OCI-LY1 (cell line): ENCODE results near the gene CCL13.

Experiments used
- H2AFZ ChIP-seq: fragments of 200-600 bp; sonication (generic), shearing (Covaris generic); 2 replicates; pipeline ENCODE4 v1.6.0; 2014; ENCODE audit warnings: antibody characterized with exemption, mild to moderate bottlenecking, low read length
- H3F3A ChIP-seq: fragments of 200-600 bp; sonication (generic), shearing (Covaris generic); 2 replicates; pipeline ENCODE4 v1.6.0; 2014; ENCODE audit warnings: mild to moderate bottlenecking, antibody characterized with exemption, low read length, moderate library complexity; ENCODE audit not compliant: insufficient read depth
- H3K27ac ChIP-seq: fragments of 200-600 bp; sonication (generic); 2 replicates; pipeline ENCODE4 v1.5.1; 2014; ENCODE audit warnings: low read length, mixed run types, mild to moderate bottlenecking, low read depth; ENCODE audit not compliant: poor library complexity, severe bottlenecking
- H3K27me3 ChIP-seq: fragments of 200-600 bp; sonication (generic); 2 replicates; pipeline ENCODE4 v1.6.0; 2014; ENCODE audit warnings: antibody characterized with exemption, mild to moderate bottlenecking, low read length, moderate library complexity; ENCODE audit not compliant: insufficient read depth
- H3K36me3 ChIP-seq: fragments of 200-600 bp; sonication (generic); 2 replicates; pipeline ENCODE4 v1.6.1; 2014; ENCODE audit warnings: mild to moderate bottlenecking, antibody characterized with exemption, low read length, moderate library complexity, mixed read lengths; ENCODE audit not compliant: insufficient read depth
- H3K4me1 ChIP-seq: fragments of 200-600 bp; sonication (generic); 2 replicates; pipeline ENCODE4 v1.5.1; 2014; ENCODE audit warnings: mild to moderate bottlenecking, low read length, moderate library complexity; ENCODE audit not compliant: insufficient read depth, severe bottlenecking
- H3K4me2 ChIP-seq: fragments of 200-600 bp; sonication (generic), shearing (Covaris generic); 2 replicates; pipeline ENCODE4 v1.6.1; 2014; ENCODE audit warnings: low read length
- H3K4me3 ChIP-seq: fragments of 200-600 bp; sonication (generic); 2 replicates; pipeline ENCODE4 v1.5.1; 2014; ENCODE audit warnings: low read length, low read depth, mild to moderate bottlenecking, mixed read lengths; ENCODE audit not compliant: poor library complexity, severe bottlenecking
- H3K79me2 ChIP-seq: fragments of 200-600 bp; shearing (Covaris generic); 2 replicates; pipeline ENCODE4 v1.6.1; 2016; ENCODE audit warnings: mixed run types, low read length, mixed read lengths; ENCODE audit not compliant: insufficient read depth
- H3K9ac ChIP-seq: fragments of 200-600 bp; sonication (generic), shearing (Covaris generic); 2 replicates; pipeline ENCODE4 v1.6.1; 2014; ENCODE audit warnings: mild to moderate bottlenecking, low read length, mixed read lengths
- H3K9me2 ChIP-seq: fragments of 200-600 bp; sonication (generic), shearing (Covaris generic); 2 replicates; pipeline ENCODE4 v1.6.1; 2014; ENCODE audit warnings: low read depth, mild to moderate bottlenecking, low read length, mixed read lengths
- H3K9me3 ChIP-seq: fragments of 200-600 bp; shearing (Covaris generic); 2 replicates; pipeline ENCODE4 v1.6.1; 2014; ENCODE audit warnings: low read length, mixed read lengths
- H4K20me1 ChIP-seq: fragments of 200-600 bp; sonication (generic), shearing (Covaris generic); 2 replicates; pipeline ENCODE4 v1.6.0; 2016; ENCODE audit warnings: mild to moderate bottlenecking, low read length; ENCODE audit not compliant: insufficient read depth
- CTCF ChIP-seq: fragments of 200-600 bp; sonication (generic), shearing (Covaris generic); IDR thresholded peaks from 2 replicates; pipeline ENCODE4 v1.5.1; 2017; ENCODE audit warnings: mild to moderate bottlenecking, antibody characterized with exemption, low read length, moderate library complexity, mixed read lengths
- EZH2 ChIP-seq: fragments of 200-600 bp; sonication (generic), shearing (Covaris generic); IDR thresholded peaks from 2 replicates; pipeline ENCODE4 v1.8.0; 2017; ENCODE audit warnings: borderline replicate concordance, mixed run types, mild to moderate bottlenecking, antibody characterized with exemption, low read length, moderate library complexity, mixed read lengths

CCL13 gene

GRCh38 chr17:34361478-34362061, 5.3 kb downstream of the CCL13 start:
- no peak overlapping the region for H2AFZ ChIP-seq

GRCh38 chr17:34363183-34363661, 6.9 kb downstream of the CCL13 start, which contains the start of gene CCL1:
Gene CCL1, minus strand, starts transcription at chr17:34363233. Its CDS starts 72 bp downstream, at chr17:34363161.
- Histone ChIP-seq H3K9me2 (no peaks in the 10 kb centered on the region), H3K4me2 (no peak within 1 kb of the TSS), H3K36me3 (no peaks in the 10 kb centered on the region), H3F3A (no peaks in the 10 kb centered on the region), H3K9ac (no peak within 1 kb of the TSS), H3K4me3 (no peak within 1 kb of the TSS), H3K9me3 (no peaks in the 10 kb centered on the region), H3K27me3 (no peaks in the 10 kb centered on the region), H3K79me2 (no peaks in the 10 kb centered on the region), H4K20me1 (no peaks in the 10 kb centered on the region), H3K27ac (no peak within 1 kb of the TSS), H2AFZ (no peak within 1 kb of the TSS), H3K4me1 (no peaks in the 10 kb centered on the region)
- TF ChIP-seq CTCF (no peak), EZH2 (no peak)

More at GRCh38 chr17:34361478-34362061, 5.3 kb downstream of the CCL13 start:
- Histone ChIP-seq H3K4me2 (no peak overlapping the region), H3K79me2 (no peaks in the 10 kb centered on the region), H4K20me1 (no peaks in the 10 kb centered on the region), H3K4me3 (no peak overlapping the region), H3K9me2 (no peaks in the 10 kb centered on the region), H3K27me3 (no peaks in the 10 kb centered on the region), H3K36me3 (no peaks in the 10 kb centered on the region), H3K27ac (no peak overlapping the region), H3F3A (no peaks in the 10 kb centered on the region), H3K9me3 (no peaks in the 10 kb centered on the region), H3K9ac (no peak overlapping the region), H3K4me1 (no peaks in the 10 kb centered on the region)
- TF ChIP-seq EZH2 (no peak), CTCF (peak; percentile 99)

GRCh38 chr17:34364751-34365150, 8.5 kb downstream of the CCL13 start:
- no peak overlapping the region for H3K4me2 ChIP-seq
- H3K4me3 ChIP-seq = no peak overlapping the region
- no peaks in the 10 kb centered on the region for H3K79me2 ChIP-seq
- H3K4me1 ChIP-seq = no peaks in the 10 kb centered on the region
- H3K9me3 ChIP-seq = no peaks in the 10 kb centered on the region
- no peaks in the 10 kb centered on the region for H4K20me1 ChIP-seq
- TF ChIP-seq CTCF = no peak
- TF ChIP-seq EZH2 = no peak
- H3F3A ChIP-seq = no peaks in the 10 kb centered on the region
- no peak overlapping the region for H2AFZ ChIP-seq
- H3K9ac ChIP-seq = no peak overlapping the region
- H3K27me3 ChIP-seq = no peaks in the 10 kb centered on the region
- H3K36me3 ChIP-seq = no peaks in the 10 kb centered on the region
- H3K9me2 ChIP-seq = no peaks in the 10 kb centered on the region
- no peak overlapping the region for H3K27ac ChIP-seq
